ENCODE measurements around the gene TYW1. TPM values are rescaled to one million over a fixed set of nuclear protein-coding genes. Genes with fewer than 3 reads are reported as not detected.
"Not testable (repeated sequence)": the region's sequence is repeated elsewhere in the genome, so short reads cannot be mapped to it uniquely, and the experiment has no call there.

The TYW1 gene
- total and polyA plus RNA-seq, 2 experiments from 2014 or later: 13.8 to 18.5 TPM

GRCh38 chr7:66974986-66975590 lies 21.5 kb upstream of the TYW1 start:
- WGBS (ENCODE audit: low lambda C conversion rate, missing lambda C conversion rate): 93% methylated on average over 15 of the region's 15 CpGs

GRCh38 chr7:66978312-66978711 lies 18.3 kb upstream of the TYW1 start:
- not testable (repeated sequence) for H2AFZ ChIP-seq; H3K9me2 ChIP-seq (replicated peaks; ENCODE audit: insufficient read depth); DNase-seq (ENCODE audit: low spot score); H3K4me2 ChIP-seq; H3K4me3 ChIP-seq; H3K4me1 ChIP-seq (ENCODE audit: insufficient read depth); H3K9me3 ChIP-seq (ENCODE audit: low read depth); H4K20me1 ChIP-seq (ENCODE audit: insufficient read depth, poor library complexity, severe bottlenecking); H3K27me3 ChIP-seq; H3K79me2 ChIP-seq; H3K36me3 ChIP-seq (replicated peaks; ENCODE audit: insufficient read depth, low read depth); H3K27ac ChIP-seq
- WGBS (ENCODE audit: low lambda C conversion rate, missing lambda C conversion rate): 93% methylated on average over 5 of the region's 5 CpGs

More at GRCh38 chr7:66974986-66975590, 21.5 kb upstream of the TYW1 start:
- DNase-seq (ENCODE audit: low spot score): no peak
- Histone ChIP-seq H3K4me1 (ENCODE audit: insufficient read depth) (peaks cover 4% of the 10 kb centered on the region), H3K79me2 (no peaks in the 10 kb centered on the region), H3K4me2 (no peak overlapping the region), H3K4me3 (no peak overlapping the region), H3K9me2 (replicated peaks; ENCODE audit: insufficient read depth) (no peaks in the 10 kb centered on the region), H2AFZ (no peak overlapping the region), H3K36me3 (replicated peaks; ENCODE audit: insufficient read depth, low read depth) (no peaks in the 10 kb centered on the region), H3K27ac (no peak overlapping the region), H3K27me3 (no peaks in the 10 kb centered on the region), H4K20me1 (ENCODE audit: insufficient read depth, poor library complexity, severe bottlenecking) (no peaks in the 10 kb centered on the region), H3K9me3 (ENCODE audit: low read depth) (no peaks in the 10 kb centered on the region)
- TF ChIP-seq EZH2 (IDR thresholded peaks at IDR 0.05; ENCODE audit: borderline replicate concordance): no peak
- no peak for TF ChIP-seq EZH2phosphoT487 (IDR thresholded peaks at IDR 0.05; ENCODE audit: low read depth, severe bottlenecking, unreplicated experiment)
- TF ChIP-seq CTCF (IDR thresholded peaks at IDR 0.05; ENCODE audit: poor library complexity): no peak

GRCh38 chr7:66979013-66979412 lies 17.6 kb upstream of the TYW1 start:
- not testable (repeated sequence) for H4K20me1 ChIP-seq (ENCODE audit: insufficient read depth, poor library complexity, severe bottlenecking); H2AFZ ChIP-seq; H3K9me3 ChIP-seq (ENCODE audit: low read depth); H3K79me2 ChIP-seq; H3K4me1 ChIP-seq (ENCODE audit: insufficient read depth); H3K4me3 ChIP-seq; H3K9me2 ChIP-seq (replicated peaks; ENCODE audit: insufficient read depth); H3K36me3 ChIP-seq (replicated peaks; ENCODE audit: insufficient read depth, low read depth); DNase-seq (ENCODE audit: low spot score); H3K27ac ChIP-seq; H3K27me3 ChIP-seq; H3K4me2 ChIP-seq
- 98% methylated on average over 2 of the region's 2 CpGs for WGBS (ENCODE audit: low lambda C conversion rate, missing lambda C conversion rate)

- H3K9me3 ChIP-seq (ENCODE audit: low read depth); H3K4me2 ChIP-seq; H3K9me2 ChIP-seq (replicated peaks; ENCODE audit: insufficient read depth); H4K20me1 ChIP-seq (ENCODE audit: insufficient read depth, poor library complexity, severe bottlenecking); H3K4me3 ChIP-seq; H2AFZ ChIP-seq; H3K27ac ChIP-seq; H3K4me1 ChIP-seq (ENCODE audit: insufficient read depth); H3K79me2 ChIP-seq; H3K36me3 ChIP-seq (replicated peaks; ENCODE audit: insufficient read depth, low read depth); H3K27me3 ChIP-seq; DNase-seq (ENCODE audit: low spot score): not testable (repeated sequence)
- WGBS (ENCODE audit: low lambda C conversion rate, missing lambda C conversion rate): 100% methylated on average over 1 of the region's 1 CpG
These were observed 16.3 kb upstream of the TYW1 start for GRCh38 chr7:66980336-66980735.

GRCh38 chr7:66989552-66989951 lies 7.1 kb upstream of the TYW1 start:
- H3K36me3 ChIP-seq (replicated peaks; ENCODE audit: insufficient read depth, low read depth); H3K4me2 ChIP-seq; H3K9me3 ChIP-seq (ENCODE audit: low read depth); H3K9me2 ChIP-seq (replicated peaks; ENCODE audit: insufficient read depth); H2AFZ ChIP-seq; DNase-seq (ENCODE audit: low spot score); H3K27ac ChIP-seq; H3K4me3 ChIP-seq; H3K27me3 ChIP-seq; H3K4me1 ChIP-seq (ENCODE audit: insufficient read depth); H4K20me1 ChIP-seq (ENCODE audit: insufficient read depth, poor library complexity, severe bottlenecking): not testable (repeated sequence)
- WGBS (ENCODE audit: low lambda C conversion rate, missing lambda C conversion rate): 100% methylated on average over 3 of the region's 3 CpGs
- H3K79me2 ChIP-seq: peaks cover 13% of the 10 kb centered on the region

GRCh38 chr7:66994051-66994450 lies 2.6 kb upstream of the TYW1 start:
- H4K20me1 ChIP-seq (ENCODE audit: insufficient read depth, poor library complexity, severe bottlenecking); H2AFZ ChIP-seq; H3K4me1 ChIP-seq (ENCODE audit: insufficient read depth); DNase-seq (ENCODE audit: low spot score); H3K36me3 ChIP-seq (replicated peaks; ENCODE audit: insufficient read depth, low read depth); H3K9me3 ChIP-seq (ENCODE audit: low read depth); H3K4me3 ChIP-seq; H3K27me3 ChIP-seq; H3K9me2 ChIP-seq (replicated peaks; ENCODE audit: insufficient read depth): not testable (repeated sequence)
- peak overlapping the region; percentile 70 for H3K4me2 ChIP-seq
- peaks cover 19% of the 10 kb centered on the region for H3K79me2 ChIP-seq
- 74% methylated on average over 3 of the region's 5 CpGs for WGBS (ENCODE audit: low lambda C conversion rate, missing lambda C conversion rate)
- peak overlapping the region; percentile 97 for H3K27ac ChIP-seq

Data from hepatocyte (in vitro differentiated cells).